ENCODE measurements around the gene SAMD4A.

DNA sequence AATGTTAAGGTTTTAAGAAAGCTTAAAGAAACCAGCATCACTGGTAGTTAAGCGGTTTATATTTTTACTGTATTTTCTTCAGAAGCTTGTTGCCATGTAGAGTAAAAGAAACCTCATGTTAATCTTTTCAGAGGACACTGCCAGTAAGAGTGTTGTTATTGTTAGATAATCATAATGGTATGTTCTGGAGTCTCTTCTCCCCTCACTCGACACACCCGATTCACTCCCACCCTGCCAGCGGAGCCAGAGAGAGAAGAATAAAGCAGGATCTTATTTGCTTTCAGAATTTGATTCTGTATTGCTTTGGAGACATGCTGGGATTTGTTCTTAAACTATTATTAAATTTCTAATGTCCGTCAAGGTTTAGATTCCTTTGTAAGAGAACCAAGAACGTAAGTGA lies 113.7 kb downstream of the SAMD4A start:
- TF ChIP-seq EZH2 (IDR thresholded peaks at IDR 0.05; ENCODE audit: borderline replicate concordance, low read length), result no peak
- TF ChIP-seq, protein P1, sequence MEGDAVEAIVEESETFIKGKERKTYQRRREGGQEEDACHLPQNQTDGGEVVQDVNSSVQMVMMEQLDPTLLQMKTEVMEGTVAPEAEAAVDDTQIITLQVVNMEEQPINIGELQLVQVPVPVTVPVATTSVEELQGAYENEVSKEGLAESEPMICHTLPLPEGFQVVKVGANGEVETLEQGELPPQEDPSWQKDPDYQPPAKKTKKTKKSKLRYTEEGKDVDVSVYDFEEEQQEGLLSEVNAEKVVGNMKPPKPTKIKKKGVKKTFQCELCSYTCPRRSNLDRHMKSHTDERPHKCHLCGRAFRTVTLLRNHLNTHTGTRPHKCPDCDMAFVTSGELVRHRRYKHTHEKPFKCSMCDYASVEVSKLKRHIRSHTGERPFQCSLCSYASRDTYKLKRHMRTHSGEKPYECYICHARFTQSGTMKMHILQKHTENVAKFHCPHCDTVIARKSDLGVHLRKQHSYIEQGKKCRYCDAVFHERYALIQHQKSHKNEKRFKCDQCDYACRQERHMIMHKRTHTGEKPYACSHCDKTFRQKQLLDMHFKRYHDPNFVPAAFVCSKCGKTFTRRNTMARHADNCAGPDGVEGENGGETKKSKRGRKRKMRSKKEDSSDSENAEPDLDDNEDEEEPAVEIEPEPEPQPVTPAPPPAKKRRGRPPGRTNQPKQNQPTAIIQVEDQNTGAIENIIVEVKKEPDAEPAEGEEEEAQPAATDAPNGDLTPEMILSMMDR (conservative IDR thresholded peaks at IDR 0.05 in 1 of 2, IDR thresholded peaks at IDR 0.05 in 1 of 2; ENCODE audit: extremely low read depth in 1 of 2, insufficient read depth in 1 of 2, low read depth in 1 of 2, low read length in 2 of 2), result no peak

All from mammary epithelial cell (primary cell).